K562 (cell line): Measurements from ENCODE around the gene CD44. TPM values are rescaled to one million over a fixed set of nuclear protein-coding genes. Genes with fewer than 3 reads are reported as not detected.

Experiments used
- ATAC-seq: fragments of 200-7000 bp; cut with Tn5 transposase; 3 replicates; pipeline ENCODE4 v1.9.1; 2020; ENCODE audit warnings: moderate library complexity
- BruUV-seq: library from RNA; stranded (reverse); fragments of 400-500 nt; replicated peaks from 2 replicates; lab custom pipeline; 2021; lab: Mats Ljungman, UMichigan
- CTCF ChIA-PET: fragments of 300-600 bp; formaldehyde crosslinking; extraction: SDS; loops from one replicate; lab custom pipeline; 2021; ENCODE audit warnings: low intra/inter-chr PET ratio; lab: Yijun Ruan, JAX
- POLR2A ChIA-PET: fragments of 300-600, 350-650 bp; sonication (Branson Sonifier 250); formaldehyde crosslinking; extraction: SDS; loops from one replicate; lab custom pipeline; 2021; ENCODE audit warnings: antibody characterized with exemption, inconsistent platforms; lab: Yijun Ruan, JAX
- DNase-seq, 4 experiments: peaks; one replicate each; pipeline versions ENCODE4 v3.0.0 to v3.0.0-alpha.2; 2011 to 2018; ENCODE audit warnings: low spot score in 3 of 4, mixed read lengths in 3 of 4; ENCODE audit errors: extremely low read depth in 1 of 4
- FAIRE-seq: peaks from 2 replicates; lab custom pipeline; 2011; peaks lifted over from hg19 to GRCh38; lab: Jason Lieb, UNC
- H2AFZ ChIP-seq: 2 replicates; pipeline ENCODE4 v1.6.0; 2011; ENCODE audit warnings: low read depth, low read length, control low read depth, inconsistent platforms
- H3K27ac ChIP-seq: fragments of 200-600 bp; 3 replicates; pipeline ENCODE4 v1.8.0; 2011; ENCODE audit warnings: low read depth, mild to moderate bottlenecking, control low read depth, inconsistent platforms, low read length, moderate library complexity, mixed read lengths; ENCODE audit errors: extremely low read depth
- H3K27me3 ChIP-seq, 2 experiments: fragments of 300-600 bp in 1 of 2; 2 replicates in 1 of 2; 3 replicates in 1 of 2; pipeline versions ENCODE4 v1.6.0 to v1.8.0; 2011; ENCODE audit warnings: inconsistent platforms in 2 of 2, low read length in 2 of 2, mild to moderate bottlenecking in 1 of 2, mixed read lengths in 1 of 2, moderate library complexity in 1 of 2; ENCODE audit not compliant: control insufficient read depth in 2 of 2, insufficient read depth in 2 of 2
- H3K36me3 ChIP-seq: fragments of 300-600 bp; 3 replicates; pipeline ENCODE4 v1.8.0; 2011; ENCODE audit warnings: mild to moderate bottlenecking, low read length, inconsistent platforms; ENCODE audit not compliant: control insufficient read depth, insufficient read depth
- H3K4me1 ChIP-seq, 2 experiments: fragments of 200-600 bp in 1 of 2; replicated peaks in 1 of 2; 2 replicates in 1 of 2; 3 replicates in 1 of 2; pipeline versions ENCODE4 v1.5.1 to v1.8.0; 2011; ENCODE audit warnings: inconsistent platforms in 2 of 2, low read length in 2 of 2, mild to moderate bottlenecking in 1 of 2, mixed read lengths in 1 of 2, moderate library complexity in 1 of 2; ENCODE audit not compliant: control insufficient read depth in 2 of 2, insufficient read depth in 2 of 2
- H3K4me2 ChIP-seq: 2 replicates; pipeline ENCODE4 v1.6.1; 2011; ENCODE audit warnings: low read length, control low read depth, inconsistent platforms, mixed read lengths; ENCODE audit not compliant: insufficient read depth
- H3K4me3 ChIP-seq: fragments of 200-600 bp; sonication (generic), shearing (Covaris generic); 2 replicates; pipeline ENCODE4 v1.5.1; 2016; ENCODE audit warnings: control low read depth, inconsistent platforms
- H3K79me2 ChIP-seq: fragments of 200-600 bp; 3 replicates; pipeline ENCODE4 v1.8.0; 2011; ENCODE audit warnings: low read length, inconsistent platforms; ENCODE audit not compliant: control insufficient read depth, insufficient read depth
- H3K9ac ChIP-seq, 2 experiments: 2 replicates each; pipeline versions ENCODE4 v1.6.0 to v1.6.1; 2011; ENCODE audit warnings: low read depth in 2 of 2, low read length in 2 of 2, control low read depth in 1 of 2, inconsistent platforms in 1 of 2, mild to moderate bottlenecking in 1 of 2, mixed read lengths in 1 of 2; ENCODE audit not compliant: insufficient read depth in 1 of 2
- H3K9me1 ChIP-seq: one replicate; pipeline ENCODE4 v1.6.0; 2011; ENCODE audit warnings: inconsistent platforms, mild to moderate bottlenecking, low read length, moderate library complexity; ENCODE audit not compliant: control insufficient read depth, insufficient read depth
- H3K9me3 ChIP-seq: replicated peaks from 2 replicates; pipeline ENCODE4 v1.5.1; 2011; ENCODE audit warnings: low read depth, low read length, inconsistent platforms; ENCODE audit not compliant: control insufficient read depth, insufficient read depth
- H4K20me1 ChIP-seq: replicated peaks from 2 replicates; pipeline ENCODE4 v1.6.1; 2011; ENCODE audit warnings: low read length, inconsistent platforms, mixed read lengths; ENCODE audit not compliant: control insufficient read depth, insufficient read depth
- CGGBP1 ChIP-seq: fragments of 250-450 bp; sonication (Bioruptor Pico); IDR thresholded peaks from 2 replicates; pipeline ENCODE4 v1.9.0; 2021; ENCODE audit warnings: mild to moderate bottlenecking
- ETV6 ChIP-seq, 3 experiments: fragments of 150-350 bp in 1 of 3; sonication (generic) in 1 of 3; formaldehyde crosslinking in 1 of 3; IDR thresholded peaks; 2 replicates each; pipeline versions ENCODE4 v1.6.1 to v1.8.0; 2014 to 2022; ENCODE audit warnings: borderline replicate concordance in 2 of 3, low read depth in 2 of 3, antibody characterized with exemption in 1 of 3, low read length in 1 of 3, mild to moderate bottlenecking in 1 of 3, missing genetic modification reagents in 1 of 3
- ID3 ChIP-seq, 2 experiments: fragments of 250-450 bp in 1 of 2; fragments of 450-650 bp in 1 of 2; sonication (Bioruptor Pico) in 1 of 2; IDR thresholded peaks; 2 replicates each; pipeline versions ENCODE4 v1.6.1 to v1.8.0; 2016 to 2021; ENCODE audit warnings: mild to moderate bottlenecking in 2 of 2, moderate library complexity in 2 of 2, missing compliant biosample characterization in 1 of 2, missing genetic modification characterization in 1 of 2
- RCOR1 ChIP-seq, 2 experiments: IDR thresholded peaks; 2 replicates each; pipeline ENCODE4 v1.6.1; 2012; ENCODE audit warnings: low read depth in 2 of 2, low read length in 2 of 2, borderline replicate concordance in 1 of 2, improper control_type of control experiment in 1 of 2
- U2AF2 ChIP-seq: fragments of 200-400 bp; formaldehyde crosslinking; optimal IDR thresholded peaks from 2 replicates; pipeline ENCODE3; 2017; ENCODE audit warnings: low read depth, mild to moderate bottlenecking, low read length
- ZNF76 ChIP-seq: fragments of 250-450 bp; sonication (Bioruptor Pico); IDR thresholded peaks from 2 replicates; pipeline ENCODE4 v1.4.0; 2020; ENCODE audit warnings: mild to moderate bottlenecking, moderate library complexity, borderline replicate concordance
- WGBS: fragments of 100-300 bp; shearing (Covaris generic); methylation state at CpG from one replicate; pipeline ENCODE4 v1.1.6; 2016; ENCODE audit warnings: low coverage, mixed read lengths; ENCODE audit not compliant: insufficient coverage; ENCODE audit errors: missing lambda C conversion rate; 5-methylcytosine and 5-hydroxymethylcytosine counted together
- in situ Hi-C: fragments of 300-500 bp; cut with MboI; formaldehyde crosslinking; loops from 4 replicates; pipeline ENCODE4 v1.15.0; 2018; ENCODE audit warnings: inconsistent platforms, mixed read lengths
- intact Hi-C: fragments of 100-400 bp; cut with micrococcal nuclease; formaldehyde crosslinking; loops from 2 replicates; pipeline ENCODE4 v1.14.2; 2022
- polyA plus RNA-seq, 8 experiments: library from polyadenylated mRNA; depleted of rRNA in 4 of 8; stranded (reverse) in 5 of 8; unstranded in 3 of 8; fragments of >200 nt; fragmentation: Nextera tagmentation in 2 of 8; fragmentation: Illumina TruSeq in 1 of 8; extraction: Ambion mirVana in 2 of 8; extraction: Trizol in 1 of 8; gene quantifications; 2 replicates each; pipeline versions ENCODE4 v1.2.1 to v1.2.3, GENCODE V29; 2011 to 2014; ENCODE audit warnings: inconsistent platforms in 1 of 8, missing spikeins in 1 of 8
- total RNA-seq, 7 experiments: library from RNA; depleted of rRNA in 6 of 7; stranded (reverse); fragments of >200 nt in 6 of 7; fragmentation: Illumina TruSeq in 2 of 7; extraction: Trizol in 2 of 7; gene quantifications; 2 replicates each; pipeline versions ENCODE4 v1.2.1 to v1.2.3, GENCODE V29; 2011 to 2021; ENCODE audit warnings: low replicate concordance in 1 of 7

Gene CD44
- total and polyA plus RNA-seq, 9 of the 15 experiments (the other 6 are each of a cell fraction or from before 2014, with no cell fraction given), result 1.2 to 13.9 (median 3.0) TPM

- WGBS, result 10% methylated on average over 2 of the region's 3 CpGs
Measured at GRCh38 chr11:35216962-35217678, 78.1 kb downstream of the CD44 start.

More at GRCh38 chr11:35216962-35217678, 78.1 kb downstream of the CD44 start:
- Histone ChIP-seq H3K36me3 (no peaks in the 10 kb centered on the region), H3K4me3 (no peak overlapping the region), H3K9me1 (no peaks in the 10 kb centered on the region), H3K27ac (no peak overlapping the region), H3K9me3 (no peaks in the 10 kb centered on the region), H3K4me1 (no peaks in the 10 kb centered on the region), H3K9ac (no peak overlapping the region), H3K4me2 (no peak overlapping the region), H2AFZ (no peak overlapping the region), H3K27me3 (peaks cover 2 to 6% of the 10 kb centered on the region in 2 experiments; a peak in 2 of 5 replicates), H4K20me1 (no peaks in the 10 kb centered on the region; the same call in 1 of the 2 replicates), H3K79me2 (no peaks in the 10 kb centered on the region)
- no TSS peak for BruUV-seq
- DNase-seq (no peak), ATAC-seq (no peak), FAIRE-seq (no peak)
- intact Hi-C loops, result no loop called here
- in situ Hi-C loops, result no loop called here
- ChIA-PET POLR2A (no interaction called here), CTCF (no interaction called here)
- TF ChIP-seq CGGBP1 (no peak), ZNF76 (CRISPR knock-in tag) (no peak), RCOR1 (IDR thresholded peaks at IDR 0.05; ENCODE audit: borderline replicate concordance in 1 of 2, low read depth in 2 of 2, low read length in 2 of 2) (no peak), ETV6 (IDR thresholded peaks at IDR 0.05; ENCODE audit: borderline replicate concordance in 1 of 2, low read depth in 2 of 2, low read length in 1 of 2) (no peak), ETV6 (CRISPR knock-in tag; IDR thresholded peaks at IDR 0.05; ENCODE audit: borderline replicate concordance) (no peak), U2AF2 (no peak), ID3 (CRISPR knock-in tag; IDR thresholded peaks at IDR 0.05) (no peak), ID3 (tag; IDR thresholded peaks at IDR 0.05) (no peak)
